Uterus (tissue), 4 donors: ENCODE measurements around the gene CREB3L1. TPM values are rescaled to one million over a fixed set of nuclear protein-coding genes. Genes with fewer than 3 reads are reported as not detected.

Experiments used
- DNase-seq, 2 donors: peaks; one replicate each; pipeline ENCODE4 v3.0.0-alpha.2; 2019 to 2020
- H3K27ac ChIP-seq, 2 donors: fragments of 200-600 bp; sonication (generic); 1 replicate in 1 of 2; 2 replicates in 1 of 2; pipeline ENCODE4 v1.5.1; 2016 to 2018
- H3K27me3 ChIP-seq, 2 donors: fragments of 200-600 bp; sonication (generic); one replicate each; pipeline ENCODE4 v1.5.1; 2018 to 2019; ENCODE audit warnings: control low read depth in 1 of 2
- H3K36me3 ChIP-seq, 2 donors: fragments of 200-600 bp; sonication (generic); one replicate each; pipeline ENCODE4 v1.5.1; 2019; ENCODE audit warnings: control low read depth in 1 of 2
- H3K4me1 ChIP-seq, 2 donors: fragments of 200-600 bp; sonication (generic); one replicate each; pipeline ENCODE4 v1.5.1; 2018 to 2019; ENCODE audit warnings: control low read depth in 1 of 2
- H3K4me3 ChIP-seq, 2 donors: fragments of 200-600 bp; sonication (generic); 1 replicate in 1 of 2; 2 replicates in 1 of 2; pipeline ENCODE4 v1.5.1; 2018 to 2019; ENCODE audit warnings: mild to moderate bottlenecking in 1 of 2
- H3K9me3 ChIP-seq, 2 donors: fragments of 200-600 bp; sonication (generic); one replicate each; pipeline ENCODE4 v1.5.1; 2019; ENCODE audit warnings: control low read depth in 1 of 2
- CTCF ChIP-seq, 4 experiments: fragments of 200-600 bp in 2 of 4; fragments of 450-650 bp in 2 of 4; sonication (generic) in 2 of 4; IDR thresholded peaks; one replicate each; pipeline ENCODE4 v1.5.1; 2016 to 2019; ENCODE audit warnings: antibody characterized with exemption in 4 of 4, mild to moderate bottlenecking in 2 of 4, moderate library complexity in 1 of 4
- POLR2A ChIP-seq, 2 donors: fragments of 450-650 bp; IDR thresholded peaks; one replicate each; pipeline ENCODE4 v1.6.1; 2016; ENCODE audit warnings: antibody characterized with exemption in 2 of 2, mild to moderate bottlenecking in 1 of 2, moderate library complexity in 1 of 2
- intact Hi-C: fragments of 100-400 bp; cut with DNase I; formaldehyde crosslinking; loops from one replicate; pipeline ENCODE4 v1.15.1; 2023; ENCODE audit warnings: low total_unique reads
- total RNA-seq, 4 donors: library from RNA; depleted of rRNA in 3 of 4; stranded (reverse); fragments of >200 nt in 3 of 4; gene quantifications; one replicate each; pipeline versions ENCODE4 v1.1.0 to v1.2.4, GENCODE V29; 2014 to 2023
- donor health status: DM: yes; HTN: yes; CAD: no.

The CREB3L1 gene
- total RNA-seq, 4 donors from 2014 or later = 2.0 to 20.8 (median 14.8) TPM; not detected in 1

GRCh38 chr11:46351148-46351547 lies 73.7 kb downstream of the CREB3L1 start:
- Histone ChIP-seq H3K4me3 (no peak overlapping the region), H3K36me3 (no peaks in the 10 kb centered on the region), H3K9me3 (no peaks in the 10 kb centered on the region), H3K27me3 (no peaks in the 10 kb centered on the region), H3K4me1 (peaks cover 0 to 15% of the 10 kb centered on the region in 2 donors), H3K27ac (no peak overlapping the region)
- intact Hi-C loops = no loop called here
- no peak for DNase-seq
- TF ChIP-seq CTCF (IDR thresholded peaks at IDR 0.05) = no peak
- no peak for TF ChIP-seq POLR2A (IDR thresholded peaks at IDR 0.05)

GRCh38 chr11:46351606-46352005 lies 74.1 kb downstream of the CREB3L1 start:
- intact Hi-C loops = no loop called here
- no peak overlapping the region for H3K27ac ChIP-seq
- no peak for DNase-seq
- H3K36me3 ChIP-seq = no peaks in the 10 kb centered on the region
- no peaks in the 10 kb centered on the region for H3K27me3 ChIP-seq
- no peaks in the 10 kb centered on the region for H3K9me3 ChIP-seq
- no peak overlapping the region for H3K4me3 ChIP-seq
- peaks cover 0 to 15% of the 10 kb centered on the region in 2 donors for H3K4me1 ChIP-seq
- TF ChIP-seq POLR2A (IDR thresholded peaks at IDR 0.05) (no peak), CTCF (IDR thresholded peaks at IDR 0.05) (no peak)

GRCh38 chr11:46352063-46352841 lies 74.8 kb downstream of the CREB3L1 start:
- H3K4me3 ChIP-seq = no peak overlapping the region
- intact Hi-C loops = no loop called here
- peaks cover 0 to 15% of the 10 kb centered on the region in 2 donors for H3K4me1 ChIP-seq
- no peaks in the 10 kb centered on the region for H3K36me3 ChIP-seq
- H3K9me3 ChIP-seq = no peaks in the 10 kb centered on the region
- H3K27ac ChIP-seq = peak overlapping the region in 1 of 2 donors; percentile 31
- TF ChIP-seq CTCF (IDR thresholded peaks at IDR 0.05) (peak; percentile 32 to 57 (median 42)), POLR2A (IDR thresholded peaks at IDR 0.05) (no peak)
- DNase-seq = peak in 1 of 2 donors; percentile 48
- no peaks in the 10 kb centered on the region for H3K27me3 ChIP-seq

- TF ChIP-seq CTCF (IDR thresholded peaks at IDR 0.05) (no peak), POLR2A (IDR thresholded peaks at IDR 0.05) (no peak)
- Histone ChIP-seq H3K4me3 (no peak overlapping the region), H3K27me3 (no peaks in the 10 kb centered on the region), H3K9me3 (no peaks in the 10 kb centered on the region), H3K4me1 (peaks cover 0 to 6% of the 10 kb centered on the region in 2 donors), H3K36me3 (no peaks in the 10 kb centered on the region), H3K27ac (peak overlapping the region; percentile 4 to 7)
- DNase-seq = peak in 1 of 2 donors; percentile 50
- intact Hi-C loops = no loop called here
These were observed 76.2 kb downstream of the CREB3L1 start for GRCh38 chr11:46353698-46354097.

- DNase-seq = no peak
- Histone ChIP-seq H3K9me3 (no peaks in the 10 kb centered on the region), H3K27ac (no peak overlapping the region), H3K27me3 (no peaks in the 10 kb centered on the region), H3K4me1 (peaks cover 0 to 11% of the 10 kb centered on the region in 2 donors), H3K36me3 (no peaks in the 10 kb centered on the region), H3K4me3 (no peak overlapping the region)
- intact Hi-C loops = no loop called here
- TF ChIP-seq CTCF (IDR thresholded peaks at IDR 0.05) = no peak
- no peak for TF ChIP-seq POLR2A (IDR thresholded peaks at IDR 0.05)
These were observed 79.5 kb downstream of the CREB3L1 start for GRCh38 chr11:46356924-46357482.
